GM12892 (cell line): ENCODE data around the gene C2orf76.

Source experiments
- POLR2A ChIP-seq: IDR thresholded peaks from 2 replicates; pipeline ENCODE4 v1.6.1; 2011; ENCODE audit warnings: low read depth, low read length, control low read depth
- POLR2AphosphoS5 ChIP-seq: IDR thresholded peaks from 2 replicates; pipeline ENCODE4 v1.6.1; 2011; ENCODE audit warnings: low read depth, low read length, control low read depth
- TAF1 ChIP-seq: IDR thresholded peaks from 2 replicates; pipeline ENCODE4 v1.6.1; 2011; ENCODE audit warnings: low read depth, mild to moderate bottlenecking, control low read depth, low read length, borderline replicate concordance

GRCh38 chr2:119308793-119309330 lies 57.8 kb downstream of the C2orf76 start:
- TF ChIP-seq POLR2AphosphoS5 (no peak), POLR2A (no peak), TAF1 (no peak)
